Esophagus squamous epithelium (tissue), 4 donors: ENCODE data around the gene BMP5.

Source experiments
- POLR2A ChIP-seq, 4 donors: fragments of 450-650 bp; IDR thresholded peaks; one replicate each; pipeline ENCODE4 v1.6.1; 2017; ENCODE audit warnings: antibody characterized with exemption in 4 of 4, mild to moderate bottlenecking in 4 of 4, moderate library complexity in 3 of 4
- TF ChIP-seq, protein P1 (sequence below), 6 experiments: fragments of 450-650 bp in 4 of 6; fragments of 200-600 bp in 2 of 6; sonication (generic) in 2 of 6; IDR thresholded peaks; one replicate each; pipeline ENCODE4 v1.5.1; 2016 to 2019; ENCODE audit warnings: antibody characterized with exemption in 6 of 6, mild to moderate bottlenecking in 4 of 6, moderate library complexity in 4 of 6

DNA sequence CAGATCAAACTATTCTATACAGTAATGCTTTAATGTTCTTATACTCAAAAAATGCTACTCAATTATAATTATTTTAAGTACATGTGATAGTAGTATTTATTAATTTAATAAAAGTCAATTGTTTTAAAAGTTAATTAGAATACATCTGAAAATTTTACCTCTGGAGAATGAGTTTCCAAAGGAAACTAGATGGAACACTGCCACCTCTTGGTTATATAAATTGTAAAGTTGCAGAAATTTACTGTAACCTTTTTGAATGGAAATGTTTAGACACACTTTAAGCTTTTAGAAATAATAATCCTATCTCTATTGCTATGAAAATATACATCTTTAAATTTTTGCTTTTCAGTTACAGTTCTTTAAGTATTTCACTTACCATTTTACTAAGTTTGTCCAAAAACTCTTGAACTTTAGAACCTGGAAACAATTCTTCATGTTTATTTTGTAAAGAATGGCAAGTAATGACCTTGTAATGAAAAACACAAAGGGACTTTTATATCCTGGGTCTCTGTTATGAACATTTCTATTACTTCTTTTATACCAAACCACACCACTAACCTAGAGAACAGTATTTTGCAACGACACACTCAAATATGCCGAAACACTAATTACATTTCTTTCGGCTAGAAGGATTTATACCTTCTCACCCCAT lies 10.9 kb upstream of the BMP5 start:
- TF ChIP-seq, protein P1, sequence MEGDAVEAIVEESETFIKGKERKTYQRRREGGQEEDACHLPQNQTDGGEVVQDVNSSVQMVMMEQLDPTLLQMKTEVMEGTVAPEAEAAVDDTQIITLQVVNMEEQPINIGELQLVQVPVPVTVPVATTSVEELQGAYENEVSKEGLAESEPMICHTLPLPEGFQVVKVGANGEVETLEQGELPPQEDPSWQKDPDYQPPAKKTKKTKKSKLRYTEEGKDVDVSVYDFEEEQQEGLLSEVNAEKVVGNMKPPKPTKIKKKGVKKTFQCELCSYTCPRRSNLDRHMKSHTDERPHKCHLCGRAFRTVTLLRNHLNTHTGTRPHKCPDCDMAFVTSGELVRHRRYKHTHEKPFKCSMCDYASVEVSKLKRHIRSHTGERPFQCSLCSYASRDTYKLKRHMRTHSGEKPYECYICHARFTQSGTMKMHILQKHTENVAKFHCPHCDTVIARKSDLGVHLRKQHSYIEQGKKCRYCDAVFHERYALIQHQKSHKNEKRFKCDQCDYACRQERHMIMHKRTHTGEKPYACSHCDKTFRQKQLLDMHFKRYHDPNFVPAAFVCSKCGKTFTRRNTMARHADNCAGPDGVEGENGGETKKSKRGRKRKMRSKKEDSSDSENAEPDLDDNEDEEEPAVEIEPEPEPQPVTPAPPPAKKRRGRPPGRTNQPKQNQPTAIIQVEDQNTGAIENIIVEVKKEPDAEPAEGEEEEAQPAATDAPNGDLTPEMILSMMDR (IDR thresholded peaks at IDR 0.05) = peak in 4 of 6 experiments; percentile 1 to 59 (median 31)
- TF ChIP-seq POLR2A (IDR thresholded peaks at IDR 0.05) = no peak
